Fibroblast of lung (primary cell): ENCODE results near the gene LAMB3. TPM values are rescaled to one million over a fixed set of nuclear protein-coding genes. Genes with fewer than 3 reads are reported as not detected.

Experiments used
- DNase-seq, 2 donors: peaks; one replicate each; pipeline versions ENCODE4 v3.0.0 to v3.0.0-alpha.2; 2010; ENCODE audit warnings: low read depth in 2 of 2
- H2AFZ ChIP-seq: 2 replicates; pipeline ENCODE4 v1.5.1; 2012; ENCODE audit warnings: low read length, control low read depth, inconsistent platforms
- H3K27ac ChIP-seq: 2 replicates; pipeline ENCODE4 v1.5.1; 2011; ENCODE audit warnings: low read length, control low read depth; ENCODE audit not compliant: insufficient read depth
- H3K27me3 ChIP-seq: 2 replicates; pipeline ENCODE4 v1.5.1; 2011; ENCODE audit warnings: mild to moderate bottlenecking, low read length; ENCODE audit not compliant: control insufficient read depth, insufficient read depth
- H3K36me3 ChIP-seq: 2 replicates; pipeline ENCODE4 v1.5.1; 2011; ENCODE audit warnings: low read length; ENCODE audit not compliant: control insufficient read depth, insufficient read depth
- H3K4me1 ChIP-seq: 2 replicates; pipeline ENCODE4 v1.5.1; 2011; ENCODE audit warnings: low read length; ENCODE audit not compliant: control insufficient read depth, insufficient read depth; ENCODE audit errors: extremely low read depth
- H3K4me2 ChIP-seq: 2 replicates; pipeline ENCODE4 v1.5.1; 2011; ENCODE audit warnings: low read length, control low read depth; ENCODE audit not compliant: insufficient read depth; ENCODE audit errors: extremely low read depth
- H3K4me3 ChIP-seq, 4 experiments: fragments of 200-600 bp in 1 of 4; sonication (generic) in 1 of 4; replicated peaks in 1 of 4; 2 replicates each; pipeline ENCODE4 v1.5.1; 2011 to 2016; ENCODE audit warnings: low read length in 4 of 4, low read depth in 3 of 4, mild to moderate bottlenecking in 3 of 4, control low read depth in 2 of 4, inconsistent platforms in 1 of 4, mixed read lengths in 1 of 4; ENCODE audit not compliant: insufficient read depth in 1 of 4; ENCODE audit errors: control extremely low read depth in 1 of 4
- H3K79me2 ChIP-seq: 2 replicates; pipeline ENCODE4 v1.5.1; 2012; ENCODE audit warnings: mild to moderate bottlenecking, low read length, inconsistent platforms; ENCODE audit not compliant: control insufficient read depth, insufficient read depth
- H3K9ac ChIP-seq: 2 replicates; pipeline ENCODE4 v1.5.1; 2011; ENCODE audit warnings: mild to moderate bottlenecking, low read length, control low read depth; ENCODE audit not compliant: insufficient read depth
- H3K9me3 ChIP-seq: 2 replicates; pipeline ENCODE4 v1.5.1; 2012; ENCODE audit warnings: low read depth, low read length; ENCODE audit not compliant: control insufficient read depth, insufficient read depth
- H4K20me1 ChIP-seq: 2 replicates; pipeline ENCODE4 v1.5.1; 2011; ENCODE audit warnings: low read length; ENCODE audit not compliant: control insufficient read depth, insufficient read depth; ENCODE audit errors: extremely low read depth
- CTCF ChIP-seq, 2 donors: IDR thresholded peaks in 1 of 2; conservative IDR thresholded peaks in 1 of 2; 1 replicate in 1 of 2; 2 replicates in 1 of 2; pipeline ENCODE4 v1.5.1; 2011 to 2012; ENCODE audit warnings: low read length in 2 of 2, control low read depth in 1 of 2, inconsistent platforms in 1 of 2, low read depth in 1 of 2, mild to moderate bottlenecking in 1 of 2
- EZH2 ChIP-seq: IDR thresholded peaks from 2 replicates; pipeline ENCODE4 v1.5.1; 2012; ENCODE audit warnings: low read length, control low read depth, mild to moderate bottlenecking; ENCODE audit errors: missing control alignments
- polyA plus RNA-seq, 2 donors: library from polyadenylated mRNA; depleted of rRNA in 1 of 2; stranded (reverse) in 1 of 2; unstranded in 1 of 2; fragments of >200 nt; gene quantifications; 2 replicates each; pipeline ENCODE4 v1.2.1, GENCODE V29; 2011 to 2012; ENCODE audit warnings: missing spikeins in 1 of 2
- total RNA-seq: library from RNA; depleted of rRNA; stranded (reverse); fragments of >200 nt; gene quantifications from 2 replicates; pipeline ENCODE4 v1.2.1, GENCODE V29; 2014

The LAMB3 gene
- total and polyA plus RNA-seq, 2 donors (not counting 1 experiment from before 2014, with no cell fraction given) = 4.1 to 23.3 TPM

GRCh38 chr1:209585672-209586071, 66.6 kb downstream of the LAMB3 start:
- Histone ChIP-seq H3K36me3 (no peaks in the 10 kb centered on the region), H3K9ac (no peak overlapping the region), H2AFZ (no peak overlapping the region), H3K4me2 (peak overlapping the region; percentile 79), H3K27ac (no peak overlapping the region), H3K79me2 (no peaks in the 10 kb centered on the region), H3K9me3 (no peaks in the 10 kb centered on the region), H3K4me1 (peaks cover 2% of the 10 kb centered on the region), H3K4me3 (peak overlapping the region in 2 of 4 experiments; percentile 37 to 83), H4K20me1 (no peaks in the 10 kb centered on the region), H3K27me3 (no peaks in the 10 kb centered on the region)
- no peak for TF ChIP-seq EZH2
- TF ChIP-seq CTCF (conservative IDR thresholded peaks at IDR 0.05 in 1 of 2, IDR thresholded peaks at IDR 0.05 in 1 of 2; ENCODE audit: low read depth in 1 of 2, low read length in 2 of 2) = peak in 1 of 2 donors; percentile 6
- DNase-seq = peak; percentile 43 to 46

GRCh38 chr1:209585197-209585596, 67.0 kb downstream of the LAMB3 start:
- H3K36me3 ChIP-seq = no peaks in the 10 kb centered on the region
- no peaks in the 10 kb centered on the region for H3K9me3 ChIP-seq
- H3K79me2 ChIP-seq = no peaks in the 10 kb centered on the region
- TF ChIP-seq CTCF (conservative IDR thresholded peaks at IDR 0.05 in 1 of 2, IDR thresholded peaks at IDR 0.05 in 1 of 2; ENCODE audit: low read depth in 1 of 2, low read length in 2 of 2) = no peak
- no peak for TF ChIP-seq EZH2
- H3K9ac ChIP-seq = no peak overlapping the region
- no peak overlapping the region for H2AFZ ChIP-seq
- H4K20me1 ChIP-seq = no peaks in the 10 kb centered on the region
- H3K4me2 ChIP-seq = peak overlapping the region; percentile 79
- H3K27me3 ChIP-seq = no peaks in the 10 kb centered on the region
- H3K4me1 ChIP-seq = peaks cover 2% of the 10 kb centered on the region
- DNase-seq = no peak
- H3K4me3 ChIP-seq = peak overlapping the region in 2 of 4 experiments; percentile 37 to 83
- no peak overlapping the region for H3K27ac ChIP-seq

GRCh38 chr1:209584231-209584672, 68.0 kb downstream of the LAMB3 start:
- H3K9me3 ChIP-seq = no peaks in the 10 kb centered on the region
- no peaks in the 10 kb centered on the region for H3K27me3 ChIP-seq
- H3K9ac ChIP-seq = no peak overlapping the region
- H3K27ac ChIP-seq = no peak overlapping the region
- H3K4me2 ChIP-seq = peak overlapping the region; percentile 71
- TF ChIP-seq EZH2 (no peak), CTCF (conservative IDR thresholded peaks at IDR 0.05 in 1 of 2, IDR thresholded peaks at IDR 0.05 in 1 of 2; ENCODE audit: low read depth in 1 of 2, low read length in 2 of 2) (no peak)
- H3K4me1 ChIP-seq = peaks cover 2% of the 10 kb centered on the region
- H2AFZ ChIP-seq = peak overlapping the region; percentile 4
- no peaks in the 10 kb centered on the region for H3K36me3 ChIP-seq
- peak in 1 of 2 donors; percentile 39 for DNase-seq
- H3K4me3 ChIP-seq = peak overlapping the region; percentile 35 to 83 (median 46)
- H4K20me1 ChIP-seq = no peaks in the 10 kb centered on the region
- no peaks in the 10 kb centered on the region for H3K79me2 ChIP-seq
